ENCODE measurements around the gene AFTPH. TPM values are rescaled to one million over a fixed set of nuclear protein-coding genes. Genes with fewer than 3 reads are reported as not detected.

AFTPH gene
- total RNA-seq, 1 experiment from 2014 or later, result 13.5 TPM

- Histone ChIP-seq H3K9me3 (ENCODE audit: control insufficient read depth, low read depth, low read length) (no peaks in the 10 kb centered on the region), H3K27ac (ENCODE audit: insufficient read length, low read depth, low read length) (no peak overlapping the region), H3K79me2 (ENCODE audit: insufficient read depth, low read length) (no peaks in the 10 kb centered on the region), H3K4me1 (ENCODE audit: insufficient read depth, low read length) (no peaks in the 10 kb centered on the region), H4K20me1 (ENCODE audit: control insufficient read depth, insufficient read depth, insufficient read length) (no peaks in the 10 kb centered on the region), H2BK12ac (ENCODE audit: insufficient read length, low read depth, low read length) (no peak overlapping the region), H2BK5ac (ENCODE audit: insufficient read length, low read length) (no peak overlapping the region), H2BK20ac (ENCODE audit: low read depth, low read length, poor library complexity, severe bottlenecking) (no peak overlapping the region), H3K4ac (ENCODE audit: low read depth, low read length) (no peak overlapping the region), H4K91ac (ENCODE audit: insufficient read length, low read depth, low read length) (no peak overlapping the region), H3K14ac (ENCODE audit: insufficient read depth, low read length) (no peak overlapping the region), H3K27me3 (ENCODE audit: insufficient read depth, low read length) (no peaks in the 10 kb centered on the region), H3K56ac (ENCODE audit: insufficient read length, low read depth, low read length) (no peak overlapping the region), H3K18ac (ENCODE audit: insufficient read length, low read depth, low read length) (no peak overlapping the region), H2BK15ac (ENCODE audit: low read depth, low read length) (no peak overlapping the region), H3K23me2 (ENCODE audit: insufficient read length, low read depth, low read length, poor library complexity, severe bottlenecking) (no peaks in the 10 kb centered on the region), H3K4me2 (ENCODE audit: insufficient read depth, insufficient read length, low read length) (no peak overlapping the region), H4K8ac (replicated peaks; ENCODE audit: insufficient read length, low read depth, low read length) (no peak overlapping the region), H3K23ac (ENCODE audit: insufficient read length, low read depth, low read length) (no peak overlapping the region), H3T11ph (ENCODE audit: low read length) (no peak overlapping the region), H3K79me1 (ENCODE audit: insufficient read depth, low read depth, low read length, poor library complexity, severe bottlenecking) (no peaks in the 10 kb centered on the region), H2AK5ac (ENCODE audit: insufficient read length, low read length) (no peak overlapping the region), H2BK120ac (ENCODE audit: low read depth, low read length, poor library complexity, severe bottlenecking) (no peak overlapping the region), H2AFZ (ENCODE audit: low read length) (no peak overlapping the region), H4K5ac (ENCODE audit: insufficient read length, low read depth, low read length) (no peak overlapping the region), H3K9ac (ENCODE audit: extremely low read depth, insufficient read length, low read length) (no peak overlapping the region)
- H3K4me3 Mint-ChIP-seq, result no peak overlapping the region
- DNase-seq, result no peak
- H3K4me1 Mint-ChIP-seq, result 0 out of 4 replicates have a peak, but pooled peaks cover 0 to 6% of the 10 kb centered on the region in 2 experiments
- WGBS (ENCODE audit: extremely low coverage, insufficient read length, low lambda C conversion rate), result no CpG with 5 or more reads among the region's 5 CpGs
- no peaks in the 10 kb centered on the region for H3K9me3 Mint-ChIP-seq
- no peak overlapping the region for H3K27ac Mint-ChIP-seq
- H3K36me3 Mint-ChIP-seq (ENCODE audit: insufficient read depth in 1 of 3, low read depth in 3 of 3), result peaks cover 0 to 4% (median 2%) of the 10 kb centered on the region in 3 experiments; a peak in 4 of 7 replicates
- no peak for TF ChIP-seq CTCF (conservative IDR thresholded peaks at IDR 0.05)
- H3K27me3 Mint-ChIP-seq (ENCODE audit: low read depth), result no peaks in the 10 kb centered on the region
Observed at GRCh38 chr2:64582774-64583340, 58.7 kb downstream of the AFTPH start.

Data from H9 (cell line).